ENCODE results near the gene C1orf167.

DNA sequence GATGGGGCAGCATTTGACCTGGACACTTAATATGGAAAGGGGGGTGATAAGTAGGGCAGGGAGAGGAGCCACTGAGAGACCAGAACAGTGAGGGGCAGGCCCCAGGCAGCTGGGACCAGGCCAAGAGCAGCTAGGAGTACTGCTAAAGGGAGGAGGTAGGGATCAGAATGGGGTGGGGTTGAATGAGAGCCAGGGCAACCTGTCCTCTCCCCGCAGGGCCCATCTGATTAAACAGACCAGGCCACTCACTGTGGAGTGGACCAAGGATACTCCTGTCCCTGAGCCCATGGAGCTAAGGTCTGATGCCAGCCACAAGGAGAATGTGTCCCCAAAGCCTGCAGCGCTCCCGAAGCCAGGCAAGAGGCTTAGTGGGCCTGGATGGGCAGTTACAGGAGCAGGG lies 2.1 kb downstream of the C1orf167 start:
- TF ChIP-seq ZNF274 (IDR thresholded peaks at IDR 0.05; ENCODE audit: low read depth, low read length) (no peak), YY1 (IDR thresholded peaks at IDR 0.05; ENCODE audit: insufficient read depth, insufficient read length) (no peak)

All from NT2/D1 (cell line).